Muscle layer of colon (tissue), 2 donors: Measurements from ENCODE around the gene CNOT2.

ENCODE experiments used
- H3K27ac ChIP-seq: one replicate; pipeline ENCODE4 v1.7.0; 2013; ENCODE audit warnings: low read depth, mild to moderate bottlenecking, low read length, moderate library complexity
- H3K27me3 ChIP-seq, 2 donors: one replicate each; pipeline ENCODE4 v1.7.0; 2013; ENCODE audit warnings: low read length in 2 of 2, mild to moderate bottlenecking in 2 of 2; ENCODE audit not compliant: insufficient read depth in 2 of 2, control insufficient read depth in 1 of 2
- H3K36me3 ChIP-seq: one replicate; pipeline ENCODE4 v1.7.0; 2013; ENCODE audit warnings: mild to moderate bottlenecking, low read length; ENCODE audit not compliant: insufficient read depth
- H3K4me1 ChIP-seq: one replicate; pipeline ENCODE4 v1.7.0; 2013; ENCODE audit warnings: mild to moderate bottlenecking, low read length; ENCODE audit not compliant: insufficient read depth
- H3K4me3 ChIP-seq, 2 donors: one replicate each; pipeline ENCODE4 v1.7.0; 2013; ENCODE audit warnings: low read length in 2 of 2, low read depth in 1 of 2, mild to moderate bottlenecking in 1 of 2, moderate library complexity in 1 of 2
- H3K9ac ChIP-seq: one replicate; pipeline ENCODE4 v1.7.0; 2013; ENCODE audit warnings: low read length
- H3K9me3 ChIP-seq: one replicate; pipeline ENCODE4 v1.7.0; 2013; ENCODE audit warnings: mild to moderate bottlenecking, low read length
- donor health status: abdominal sarcoma.
- donor health status: Adenocarcinoma of cecum.

The CNOT2 gene

DNA sequence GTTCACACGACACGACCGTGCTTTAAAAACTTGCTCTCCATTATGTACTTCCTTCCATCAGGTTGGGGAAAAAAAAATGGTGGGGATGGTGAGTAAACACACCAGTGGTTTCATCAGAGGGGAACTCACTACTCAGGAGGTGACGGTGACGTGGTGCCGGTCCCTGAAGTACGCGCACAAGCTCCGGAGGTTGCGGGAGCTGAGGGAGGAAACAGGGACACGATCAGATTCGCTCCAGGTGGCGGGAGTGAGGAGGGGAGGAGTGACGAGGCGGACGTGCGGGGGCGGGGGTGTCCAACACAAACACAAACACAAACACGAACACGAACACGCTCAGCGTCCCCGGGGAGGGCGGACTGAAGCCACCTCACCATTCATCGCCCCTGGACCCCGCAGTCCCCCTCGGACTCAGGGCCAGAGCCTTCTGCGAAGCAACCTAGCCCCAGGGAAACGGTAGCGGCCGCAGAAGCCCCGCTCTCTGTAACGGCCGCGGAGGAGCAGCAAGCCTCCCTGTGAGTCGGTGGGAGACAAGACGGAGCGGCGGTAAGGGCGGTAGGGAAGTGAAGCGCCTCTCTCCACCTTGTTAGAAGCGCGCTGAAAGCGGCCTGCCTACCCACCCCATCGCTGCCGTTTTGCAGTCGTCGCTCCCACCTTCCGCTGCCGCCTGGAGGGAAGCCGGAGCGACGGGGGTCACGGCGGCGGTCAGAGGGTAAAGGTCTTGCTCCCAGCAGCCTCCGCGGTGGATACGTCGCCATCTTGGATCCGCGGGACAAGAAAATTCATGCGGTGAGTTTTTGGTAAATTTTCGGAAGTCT, at the start of gene CNOT2:
Gene CNOT2, plus strand, starts transcription at position 739 of the 815 bp plus-strand sequence. CDS start 34,794 bp downstream, outside the sequence.
- no peaks in the 10 kb centered on the region for H3K27me3 ChIP-seq
- peak within 1 kb of the TSS; percentile 67 for H3K9ac ChIP-seq
- peak within 1 kb of the TSS; percentile 87 for H3K27ac ChIP-seq
- peak within 1 kb of the TSS; percentile 78 to 91 for H3K4me3 ChIP-seq
- H3K9me3 ChIP-seq, result no peaks in the 10 kb centered on the region
- peaks cover 5% of the 10 kb centered on the region for H3K36me3 ChIP-seq
- peaks cover 32% of the 10 kb centered on the region for H3K4me1 ChIP-seq

DNA sequence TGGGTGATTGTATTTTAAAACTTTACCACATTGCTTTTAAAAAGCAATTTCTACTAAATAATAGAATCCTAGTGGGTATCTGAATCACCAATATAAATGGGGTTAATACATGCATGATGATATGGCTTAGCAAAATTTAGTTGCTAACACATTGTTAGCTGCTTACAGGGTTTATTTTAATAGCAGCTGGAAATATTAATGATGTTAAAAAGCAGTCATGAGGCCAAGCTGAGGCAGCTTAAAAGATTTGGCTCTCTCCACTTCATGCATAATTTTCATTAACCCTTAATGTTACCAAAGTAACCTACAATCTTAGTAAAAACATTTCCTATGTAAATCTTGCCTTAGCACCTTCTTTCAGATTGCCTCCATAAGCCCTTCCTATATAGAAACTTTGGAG, 49.2 kb upstream of the CNOT2 start:
- Histone ChIP-seq H3K9ac (no peak overlapping the region), H3K27me3 (no peaks in the 10 kb centered on the region), H3K4me1 (peaks cover 10% of the 10 kb centered on the region), H3K9me3 (no peaks in the 10 kb centered on the region), H3K4me3 (no peak overlapping the region), H3K36me3 (no peaks in the 10 kb centered on the region), H3K27ac (no peak overlapping the region)

GRCh38 chr12:70196811-70197281, 46.4 kb upstream of the CNOT2 start:
- H3K36me3 ChIP-seq, result no peaks in the 10 kb centered on the region
- H3K27me3 ChIP-seq, result no peaks in the 10 kb centered on the region
- no peaks in the 10 kb centered on the region for H3K9me3 ChIP-seq
- H3K4me1 ChIP-seq, result peaks cover 10% of the 10 kb centered on the region
- H3K9ac ChIP-seq, result no peak overlapping the region
- H3K27ac ChIP-seq, result no peak overlapping the region
- no peak overlapping the region for H3K4me3 ChIP-seq

GRCh38 chr12:70197345-70197744, 45.9 kb upstream of the CNOT2 start:
- no peaks in the 10 kb centered on the region for H3K27me3 ChIP-seq
- no peaks in the 10 kb centered on the region for H3K36me3 ChIP-seq
- H3K9me3 ChIP-seq, result no peaks in the 10 kb centered on the region
- no peak overlapping the region for H3K9ac ChIP-seq
- H3K27ac ChIP-seq, result no peak overlapping the region
- no peak overlapping the region for H3K4me3 ChIP-seq
- H3K4me1 ChIP-seq, result peaks cover 10% of the 10 kb centered on the region

GRCh38 chr12:70213707-70214106, 29.5 kb upstream of the CNOT2 start:
- no peak overlapping the region for H3K9ac ChIP-seq
- H3K9me3 ChIP-seq, result peaks cover 17% of the 10 kb centered on the region
- no peak overlapping the region for H3K27ac ChIP-seq
- no peaks in the 10 kb centered on the region for H3K4me1 ChIP-seq
- no peaks in the 10 kb centered on the region for H3K27me3 ChIP-seq
- H3K36me3 ChIP-seq, result no peaks in the 10 kb centered on the region
- no peak overlapping the region for H3K4me3 ChIP-seq

GRCh38 chr12:70214972-70215617, 28.1 kb upstream of the CNOT2 start:
- no peak overlapping the region for H3K9ac ChIP-seq
- peaks cover 8% of the 10 kb centered on the region for H3K9me3 ChIP-seq
- no peak overlapping the region for H3K4me3 ChIP-seq
- no peaks in the 10 kb centered on the region for H3K4me1 ChIP-seq
- H3K27ac ChIP-seq, result no peak overlapping the region
- H3K27me3 ChIP-seq, result no peaks in the 10 kb centered on the region
- H3K36me3 ChIP-seq, result no peaks in the 10 kb centered on the region

DNA sequence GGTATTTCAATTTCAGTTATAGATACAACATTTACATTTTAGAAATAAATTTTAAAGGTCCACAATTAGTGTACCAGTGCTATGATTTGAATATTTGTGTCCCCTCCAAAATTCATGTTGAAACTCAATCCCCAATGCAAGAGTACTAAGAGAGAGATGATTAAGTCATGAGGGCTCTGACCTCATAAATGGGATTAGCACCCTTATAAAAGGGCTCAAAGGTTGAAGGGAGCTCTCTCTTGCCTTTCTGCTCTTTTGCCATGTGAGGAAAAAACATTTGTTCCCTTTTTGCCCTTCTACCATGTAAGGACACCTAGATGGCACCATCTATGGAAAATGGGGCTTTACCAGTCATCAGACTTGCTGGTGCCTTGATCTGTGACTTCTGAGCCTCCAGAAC, 25.8 kb upstream of the CNOT2 start:
- H3K9me3 ChIP-seq, result peaks cover 5% of the 10 kb centered on the region
- no peaks in the 10 kb centered on the region for H3K4me1 ChIP-seq
- H3K4me3 ChIP-seq, result no peak overlapping the region
- no peaks in the 10 kb centered on the region for H3K36me3 ChIP-seq
- H3K27ac ChIP-seq, result no peak overlapping the region
- H3K9ac ChIP-seq, result no peak overlapping the region
- H3K27me3 ChIP-seq, result no peaks in the 10 kb centered on the region

DNA sequence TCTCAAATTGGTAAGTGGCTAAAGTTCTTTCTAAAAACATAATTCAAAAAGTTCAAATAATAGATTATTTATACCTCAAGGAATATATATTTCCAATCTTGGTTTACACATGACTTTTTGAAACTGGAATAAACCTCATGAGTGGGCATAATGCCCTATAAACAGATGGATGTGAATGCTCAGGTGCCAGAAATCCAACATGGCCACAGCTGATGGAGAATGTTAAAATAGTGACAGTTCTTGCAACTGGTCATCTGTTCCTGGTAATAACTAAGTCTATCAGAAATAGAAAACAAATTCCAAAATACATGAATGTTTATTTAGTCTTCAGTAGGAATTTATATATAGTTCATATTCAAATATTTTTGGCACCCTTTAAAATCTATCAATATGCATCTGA, 21.6 kb upstream of the CNOT2 start:
- Histone ChIP-seq H3K4me3 (no peak overlapping the region), H3K9me3 (no peaks in the 10 kb centered on the region), H3K27ac (no peak overlapping the region), H3K4me1 (no peaks in the 10 kb centered on the region), H3K36me3 (no peaks in the 10 kb centered on the region), H3K27me3 (no peaks in the 10 kb centered on the region), H3K9ac (no peak overlapping the region)

GRCh38 chr12:70227911-70228310, 15.3 kb upstream of the CNOT2 start:
- no peaks in the 10 kb centered on the region for H3K36me3 ChIP-seq
- no peaks in the 10 kb centered on the region for H3K9me3 ChIP-seq
- H3K27me3 ChIP-seq, result no peaks in the 10 kb centered on the region
- no peak overlapping the region for H3K9ac ChIP-seq
- H3K4me1 ChIP-seq, result no peaks in the 10 kb centered on the region
- H3K4me3 ChIP-seq, result no peak overlapping the region
- no peak overlapping the region for H3K27ac ChIP-seq

DNA sequence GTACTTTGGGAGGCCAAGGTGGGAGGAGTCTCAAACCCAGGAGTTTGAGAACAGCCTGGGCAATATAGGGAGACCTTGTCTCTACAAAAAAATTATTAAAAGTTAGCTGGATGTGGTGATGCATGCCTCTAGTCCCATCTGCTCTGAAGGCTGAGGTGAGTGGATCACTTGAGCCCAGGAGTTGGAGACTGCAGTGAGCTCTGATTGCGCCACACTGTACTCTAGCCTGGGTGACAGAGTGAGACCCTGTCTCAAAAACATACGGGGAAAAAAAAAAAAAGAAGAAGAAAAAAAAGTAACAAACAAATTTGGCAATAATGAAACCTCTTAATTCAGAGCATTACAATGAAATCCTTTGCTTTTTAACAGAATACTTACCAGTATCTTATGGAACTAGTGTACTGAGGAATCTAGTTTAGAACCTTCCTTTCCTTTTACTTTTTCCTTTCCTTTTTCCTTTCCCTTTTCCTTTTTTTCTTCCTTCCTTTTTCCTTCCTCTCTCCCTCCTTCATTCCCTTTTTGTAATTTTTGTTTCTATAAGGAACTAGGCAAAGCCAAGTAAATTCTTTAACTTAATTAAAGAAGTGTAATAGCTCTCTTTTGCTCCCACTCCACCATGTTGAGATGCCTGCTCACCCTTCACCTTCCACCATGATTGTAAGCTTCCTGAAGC, 12.2 kb upstream of the CNOT2 start:
- no peaks in the 10 kb centered on the region for H3K36me3 ChIP-seq
- no peaks in the 10 kb centered on the region for H3K4me1 ChIP-seq
- H3K9me3 ChIP-seq, result no peaks in the 10 kb centered on the region
- H3K4me3 ChIP-seq, result no peak overlapping the region
- no peak overlapping the region for H3K27ac ChIP-seq
- H3K27me3 ChIP-seq, result no peaks in the 10 kb centered on the region
- no peak overlapping the region for H3K9ac ChIP-seq

- Histone ChIP-seq H3K27me3 (no peaks in the 10 kb centered on the region), H3K36me3 (peaks cover 5% of the 10 kb centered on the region), H3K9ac (no peak overlapping the region), H3K4me3 (no peak overlapping the region), H3K4me1 (peaks cover 2% of the 10 kb centered on the region), H3K9me3 (no peaks in the 10 kb centered on the region), H3K27ac (no peak overlapping the region)
These were observed 6.2 kb upstream of the CNOT2 start for GRCh38 chr12:70236990-70237389.
